OCI-LY1 (cell line): ENCODE measurements around the gene GRK5.

Experiments
- H2AFZ ChIP-seq: fragments of 200-600 bp; sonication (generic), shearing (Covaris generic); 2 replicates; pipeline ENCODE4 v1.6.0; 2014; ENCODE audit warnings: antibody characterized with exemption, mild to moderate bottlenecking, low read length
- H3F3A ChIP-seq: fragments of 200-600 bp; sonication (generic), shearing (Covaris generic); 2 replicates; pipeline ENCODE4 v1.6.0; 2014; ENCODE audit warnings: mild to moderate bottlenecking, antibody characterized with exemption, low read length, moderate library complexity; ENCODE audit not compliant: insufficient read depth
- H3K27ac ChIP-seq: fragments of 200-600 bp; sonication (generic); 2 replicates; pipeline ENCODE4 v1.5.1; 2014; ENCODE audit warnings: low read length, mixed run types, mild to moderate bottlenecking, low read depth; ENCODE audit not compliant: poor library complexity, severe bottlenecking
- H3K27me3 ChIP-seq: fragments of 200-600 bp; sonication (generic); 2 replicates; pipeline ENCODE4 v1.6.0; 2014; ENCODE audit warnings: antibody characterized with exemption, mild to moderate bottlenecking, low read length, moderate library complexity; ENCODE audit not compliant: insufficient read depth
- H3K36me3 ChIP-seq: fragments of 200-600 bp; sonication (generic); 2 replicates; pipeline ENCODE4 v1.6.1; 2014; ENCODE audit warnings: mild to moderate bottlenecking, antibody characterized with exemption, low read length, moderate library complexity, mixed read lengths; ENCODE audit not compliant: insufficient read depth
- H3K4me1 ChIP-seq: fragments of 200-600 bp; sonication (generic); 2 replicates; pipeline ENCODE4 v1.5.1; 2014; ENCODE audit warnings: mild to moderate bottlenecking, low read length, moderate library complexity; ENCODE audit not compliant: insufficient read depth, severe bottlenecking
- H3K4me2 ChIP-seq: fragments of 200-600 bp; sonication (generic), shearing (Covaris generic); 2 replicates; pipeline ENCODE4 v1.6.1; 2014; ENCODE audit warnings: low read length
- H3K4me3 ChIP-seq: fragments of 200-600 bp; sonication (generic); 2 replicates; pipeline ENCODE4 v1.5.1; 2014; ENCODE audit warnings: low read length, low read depth, mild to moderate bottlenecking, mixed read lengths; ENCODE audit not compliant: poor library complexity, severe bottlenecking
- H3K79me2 ChIP-seq: fragments of 200-600 bp; shearing (Covaris generic); 2 replicates; pipeline ENCODE4 v1.6.1; 2016; ENCODE audit warnings: mixed run types, low read length, mixed read lengths; ENCODE audit not compliant: insufficient read depth
- H3K9ac ChIP-seq: fragments of 200-600 bp; sonication (generic), shearing (Covaris generic); 2 replicates; pipeline ENCODE4 v1.6.1; 2014; ENCODE audit warnings: mild to moderate bottlenecking, low read length, mixed read lengths
- H3K9me2 ChIP-seq: fragments of 200-600 bp; sonication (generic), shearing (Covaris generic); 2 replicates; pipeline ENCODE4 v1.6.1; 2014; ENCODE audit warnings: low read depth, mild to moderate bottlenecking, low read length, mixed read lengths
- H3K9me3 ChIP-seq: fragments of 200-600 bp; shearing (Covaris generic); 2 replicates; pipeline ENCODE4 v1.6.1; 2014; ENCODE audit warnings: low read length, mixed read lengths
- H4K20me1 ChIP-seq: fragments of 200-600 bp; sonication (generic), shearing (Covaris generic); 2 replicates; pipeline ENCODE4 v1.6.0; 2016; ENCODE audit warnings: mild to moderate bottlenecking, low read length; ENCODE audit not compliant: insufficient read depth
- CTCF ChIP-seq: fragments of 200-600 bp; sonication (generic), shearing (Covaris generic); IDR thresholded peaks from 2 replicates; pipeline ENCODE4 v1.5.1; 2017; ENCODE audit warnings: mild to moderate bottlenecking, antibody characterized with exemption, low read length, moderate library complexity, mixed read lengths
- EZH2 ChIP-seq: fragments of 200-600 bp; sonication (generic), shearing (Covaris generic); IDR thresholded peaks from 2 replicates; pipeline ENCODE4 v1.8.0; 2017; ENCODE audit warnings: borderline replicate concordance, mixed run types, mild to moderate bottlenecking, antibody characterized with exemption, low read length, moderate library complexity, mixed read lengths

The GRK5 gene

DNA sequence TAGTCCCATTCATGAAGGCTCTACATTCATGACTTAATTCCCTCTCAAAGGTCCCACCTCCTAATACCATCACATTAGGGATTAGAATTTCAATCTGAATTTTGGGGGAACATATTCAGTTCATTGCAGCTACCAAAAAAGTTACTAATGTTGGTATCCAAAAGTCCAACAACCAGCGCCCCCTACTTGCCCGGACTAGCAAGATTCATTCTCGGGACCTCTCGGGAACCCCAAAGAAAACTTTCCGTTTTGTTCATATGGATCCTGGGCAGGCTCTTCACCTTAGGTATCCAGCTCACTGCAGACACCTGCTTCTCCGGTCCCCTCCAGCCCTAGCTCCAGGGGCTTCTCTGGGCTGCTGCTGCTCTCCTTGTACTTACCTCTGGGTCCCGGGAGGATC lies 8.9 kb upstream of the GRK5 start:
- Histone ChIP-seq H3K4me3 (no peak overlapping the region), H3K27ac (no peak overlapping the region), H3K9ac (no peak overlapping the region), H3K4me1 (no peaks in the 10 kb centered on the region), H3K4me2 (no peak overlapping the region), H2AFZ (no peak overlapping the region), H3K9me2 (no peaks in the 10 kb centered on the region), H3K27me3 (no peaks in the 10 kb centered on the region), H3K79me2 (no peaks in the 10 kb centered on the region), H3F3A (no peaks in the 10 kb centered on the region), H3K36me3 (no peaks in the 10 kb centered on the region), H4K20me1 (no peaks in the 10 kb centered on the region), H3K9me3 (no peaks in the 10 kb centered on the region)
- peak; percentile 64 for TF ChIP-seq CTCF
- no peak for TF ChIP-seq EZH2

- Histone ChIP-seq H3K79me2 (no peaks in the 10 kb centered on the region), H4K20me1 (no peaks in the 10 kb centered on the region), H3K4me3 (no peak overlapping the region), H3F3A (no peaks in the 10 kb centered on the region), H2AFZ (no peak overlapping the region), H3K27me3 (no peaks in the 10 kb centered on the region), H3K9me3 (no peaks in the 10 kb centered on the region), H3K27ac (no peak overlapping the region), H3K9ac (no peak overlapping the region), H3K4me2 (no peak overlapping the region), H3K36me3 (no peaks in the 10 kb centered on the region), H3K9me2 (no peaks in the 10 kb centered on the region), H3K4me1 (no peaks in the 10 kb centered on the region)
- TF ChIP-seq EZH2 (no peak), CTCF (peak; percentile 61)
Measured at GRCh38 chr10:119199231-119199992, 8.0 kb upstream of the GRK5 start.

GRCh38 chr10:119201233-119201632 lies 6.1 kb upstream of the GRK5 start:
- Histone ChIP-seq H3K9me3 (no peaks in the 10 kb centered on the region), H3K36me3 (no peaks in the 10 kb centered on the region), H3K9ac (no peak overlapping the region), H3K27me3 (no peaks in the 10 kb centered on the region), H3F3A (no peaks in the 10 kb centered on the region), H3K4me1 (peaks cover 4% of the 10 kb centered on the region), H2AFZ (no peak overlapping the region), H4K20me1 (no peaks in the 10 kb centered on the region), H3K9me2 (no peaks in the 10 kb centered on the region), H3K79me2 (no peaks in the 10 kb centered on the region), H3K4me3 (no peak overlapping the region), H3K4me2 (no peak overlapping the region), H3K27ac (no peak overlapping the region)
- TF ChIP-seq CTCF = no peak
- TF ChIP-seq EZH2 = no peak
